Measurements from ENCODE around the gene IL20. TPM values are rescaled to one million over a fixed set of nuclear protein-coding genes. Genes with fewer than 3 reads are reported as not detected.

The IL20 gene
- total and polyA plus RNA-seq, 2 experiments from 2014 or later, result not detected

DNA sequence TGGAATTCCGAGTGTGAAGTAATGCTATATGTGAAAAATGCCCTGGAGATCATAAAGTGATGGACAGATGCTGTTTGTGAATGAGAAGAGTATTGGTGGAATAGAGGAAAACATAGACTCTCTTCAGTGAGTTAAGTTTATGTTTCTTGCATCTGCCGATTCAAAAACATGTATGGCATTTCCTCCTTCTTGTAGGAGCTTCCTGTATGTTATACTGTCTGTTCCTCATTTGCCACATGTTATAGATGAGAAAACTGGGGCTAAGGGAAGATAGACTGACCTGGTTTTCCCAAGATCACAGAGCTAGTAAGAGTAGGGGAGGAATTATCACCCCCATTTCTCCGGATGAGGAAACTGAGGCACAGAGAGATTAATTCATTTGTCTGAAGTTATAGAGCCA lies 41.1 kb upstream of the IL20 start:
- Histone ChIP-seq H3K4me3 (no peak overlapping the region), H3F3A (ENCODE audit: insufficient read depth) (no peaks in the 10 kb centered on the region), H3K9me2 (ENCODE audit: insufficient read depth) (no peaks in the 10 kb centered on the region), H3K27ac (no peak overlapping the region), H4K20me1 (ENCODE audit: insufficient read depth) (no peaks in the 10 kb centered on the region), H3K79me2 (ENCODE audit: insufficient read depth) (no peaks in the 10 kb centered on the region), H3K36me3 (ENCODE audit: low read depth) (no peaks in the 10 kb centered on the region), H3K27me3 (replicated peaks; ENCODE audit: insufficient read depth) (no peaks in the 10 kb centered on the region), H2AFZ (peak overlapping the region; percentile 45), H3K4me2 (ENCODE audit: unreplicated experiment) (no peak overlapping the region), H3K9me3 (ENCODE audit: low read depth) (no peaks in the 10 kb centered on the region), H3K4me1 (ENCODE audit: insufficient read depth) (peaks cover 8% of the 10 kb centered on the region; the same call in 1 of the 2 replicates), H3K9ac (no peak overlapping the region)
- DNase-seq, result no peak
- in situ Hi-C loops (cut with MboI), result no loop called here
- TF ChIP-seq EZH2phosphoT487 (IDR thresholded peaks at IDR 0.05; ENCODE audit: insufficient read depth, low read depth), result no peak
- TF ChIP-seq EZH2 (IDR thresholded peaks at IDR 0.05; ENCODE audit: insufficient read depth, poor library complexity, severe bottlenecking), result no peak
- 20 to 21% methylated on average over 3 of the region's 3 CpGs for WGBS, 2 experiments (ENCODE audit: low coverage in 1 of 2, low lambda C conversion rate in 2 of 2, missing lambda C conversion rate in 2 of 2)

DNA sequence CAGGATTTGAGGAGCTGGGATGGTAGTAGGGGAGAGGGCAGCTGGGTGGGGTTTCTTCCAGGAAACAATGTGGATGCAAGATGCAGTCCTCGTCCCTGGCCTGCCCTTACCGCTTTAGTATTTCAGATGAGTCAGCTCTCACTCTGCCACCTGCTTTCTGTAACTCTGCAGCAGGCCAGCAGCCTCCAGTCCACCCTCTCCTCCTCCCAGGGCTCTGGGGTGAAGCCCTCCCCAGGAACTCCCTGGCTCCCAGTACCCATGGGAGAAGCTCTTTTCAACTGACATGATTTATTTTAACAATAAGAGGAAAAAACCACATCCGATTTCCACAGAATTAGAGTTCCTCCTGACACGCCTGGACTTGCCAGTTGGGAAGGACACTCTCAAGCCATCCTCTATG lies 39.0 kb upstream of the IL20 start:
- no peak overlapping the region for H3K4me3 ChIP-seq
- no peak overlapping the region for H3K4me2 ChIP-seq (ENCODE audit: unreplicated experiment)
- no peaks in the 10 kb centered on the region for H3K27me3 ChIP-seq (replicated peaks; ENCODE audit: insufficient read depth)
- H3K27ac ChIP-seq, result no peak overlapping the region
- H3F3A ChIP-seq (ENCODE audit: insufficient read depth), result no peaks in the 10 kb centered on the region
- H2AFZ ChIP-seq, result no peak overlapping the region
- no peaks in the 10 kb centered on the region for H3K79me2 ChIP-seq (ENCODE audit: insufficient read depth)
- H3K9me2 ChIP-seq (ENCODE audit: insufficient read depth), result no peaks in the 10 kb centered on the region
- H3K9ac ChIP-seq, result no peak overlapping the region
- H4K20me1 ChIP-seq (ENCODE audit: insufficient read depth), result no peaks in the 10 kb centered on the region
- H3K36me3 ChIP-seq (ENCODE audit: low read depth), result no peaks in the 10 kb centered on the region
- WGBS, 2 experiments (ENCODE audit: low coverage in 1 of 2, low lambda C conversion rate in 2 of 2, missing lambda C conversion rate in 2 of 2), result 36 to 40% methylated on average over 4 of the region's 4 CpGs
- H3K9me3 ChIP-seq (ENCODE audit: low read depth), result no peaks in the 10 kb centered on the region
- TF ChIP-seq EZH2 (IDR thresholded peaks at IDR 0.05; ENCODE audit: insufficient read depth, poor library complexity, severe bottlenecking) (no peak), EZH2phosphoT487 (IDR thresholded peaks at IDR 0.05; ENCODE audit: insufficient read depth, low read depth) (no peak)
- H3K4me1 ChIP-seq (ENCODE audit: insufficient read depth), result peaks cover 8% of the 10 kb centered on the region; the same call in 1 of the 2 replicates
- no peak for DNase-seq
- in situ Hi-C loops (cut with MboI), result no loop called here

DNA sequence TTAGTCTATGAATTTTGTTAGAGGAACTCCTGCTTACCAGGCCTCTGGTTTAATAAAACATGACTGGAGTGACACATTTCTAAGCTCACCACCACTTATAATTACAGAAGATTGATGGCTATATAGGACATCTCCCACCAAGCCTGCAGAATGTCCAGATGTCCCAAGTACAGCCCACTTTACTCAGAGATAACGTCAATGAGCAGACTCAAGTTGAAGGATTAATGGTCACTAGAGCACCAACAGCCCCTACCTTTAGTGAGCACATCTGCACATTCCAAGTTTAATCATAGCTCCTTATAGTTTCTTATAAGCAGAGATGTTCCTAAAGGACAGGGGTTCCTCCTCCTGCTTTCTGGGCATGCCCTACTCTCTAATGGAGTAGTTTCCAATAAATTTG lies 37.4 kb upstream of the IL20 start:
- no peak overlapping the region for H2AFZ ChIP-seq
- 100% methylated on average over 1 of the region's 1 CpG for WGBS, 2 experiments (ENCODE audit: low coverage in 1 of 2, low lambda C conversion rate in 2 of 2, missing lambda C conversion rate in 2 of 2)
- no peak for TF ChIP-seq EZH2 (IDR thresholded peaks at IDR 0.05; ENCODE audit: insufficient read depth, poor library complexity, severe bottlenecking)
- TF ChIP-seq EZH2phosphoT487 (IDR thresholded peaks at IDR 0.05; ENCODE audit: insufficient read depth, low read depth), result no peak

DNA sequence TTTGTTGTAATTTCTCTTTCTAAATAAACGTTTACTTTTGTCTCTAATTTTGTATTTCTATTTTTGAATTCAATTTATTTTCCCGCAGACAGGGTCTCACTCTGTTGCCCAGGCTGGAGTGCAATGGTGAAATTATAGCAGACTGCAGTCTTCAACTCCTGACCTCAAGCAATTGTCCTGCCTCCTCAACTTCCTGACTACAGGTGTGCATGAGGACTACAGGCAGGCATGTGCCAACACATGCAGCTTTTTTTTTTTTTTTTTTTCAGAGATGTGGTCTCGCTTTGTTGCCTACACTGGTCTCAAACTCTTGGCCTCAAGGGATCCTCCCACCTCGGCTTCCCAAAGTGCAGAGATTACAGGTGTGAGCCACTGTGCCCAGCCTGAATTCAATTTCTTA lies 36.7 kb upstream of the IL20 start:
- H3K4me1 ChIP-seq (ENCODE audit: insufficient read depth), result peaks cover 7% of the 10 kb centered on the region; the same call in 1 of the 2 replicates
- H3K27me3 ChIP-seq (replicated peaks; ENCODE audit: insufficient read depth), result no peaks in the 10 kb centered on the region; the same call in none of the 2 replicates
- no peaks in the 10 kb centered on the region for H3F3A ChIP-seq (ENCODE audit: insufficient read depth)
- H3K9me2 ChIP-seq (ENCODE audit: insufficient read depth), result no peaks in the 10 kb centered on the region
- H3K27ac ChIP-seq, result no peak overlapping the region
- no peak overlapping the region for H3K4me3 ChIP-seq
- no peak overlapping the region for H3K9ac ChIP-seq
- H3K79me2 ChIP-seq (ENCODE audit: insufficient read depth), result no peaks in the 10 kb centered on the region
- H3K9me3 ChIP-seq (ENCODE audit: low read depth), result no peaks in the 10 kb centered on the region
- no peaks in the 10 kb centered on the region for H3K36me3 ChIP-seq (ENCODE audit: low read depth)
- in situ Hi-C loops (cut with MboI), result no loop called here
- no peak for DNase-seq
- no peak overlapping the region for H3K4me2 ChIP-seq (ENCODE audit: unreplicated experiment)
- H2AFZ ChIP-seq, result no peak overlapping the region
- H4K20me1 ChIP-seq (ENCODE audit: insufficient read depth), result no peaks in the 10 kb centered on the region
- TF ChIP-seq EZH2phosphoT487 (IDR thresholded peaks at IDR 0.05; ENCODE audit: insufficient read depth, low read depth), result no peak
- no peak for TF ChIP-seq EZH2 (IDR thresholded peaks at IDR 0.05; ENCODE audit: insufficient read depth, poor library complexity, severe bottlenecking)
- WGBS, 2 experiments (ENCODE audit: low coverage in 1 of 2, low lambda C conversion rate in 2 of 2, missing lambda C conversion rate in 2 of 2), result 54 to 62% methylated on average over 4 of the region's 4 CpGs

More for the DNA sequence above, 37.4 kb upstream of the IL20 start:
- Histone ChIP-seq H3F3A (ENCODE audit: insufficient read depth) (no peaks in the 10 kb centered on the region), H3K9ac (no peak overlapping the region), H3K4me1 (ENCODE audit: insufficient read depth) (peaks cover 8% of the 10 kb centered on the region; the same call in 1 of the 2 replicates), H3K27ac (no peak overlapping the region), H3K4me3 (no peak overlapping the region), H4K20me1 (ENCODE audit: insufficient read depth) (no peaks in the 10 kb centered on the region), H3K4me2 (ENCODE audit: unreplicated experiment) (no peak overlapping the region), H3K36me3 (ENCODE audit: low read depth) (no peaks in the 10 kb centered on the region), H3K79me2 (ENCODE audit: insufficient read depth) (no peaks in the 10 kb centered on the region), H3K9me2 (ENCODE audit: insufficient read depth) (no peaks in the 10 kb centered on the region), H3K9me3 (ENCODE audit: low read depth) (no peaks in the 10 kb centered on the region), H3K27me3 (replicated peaks; ENCODE audit: insufficient read depth) (no peaks in the 10 kb centered on the region; the same call in 1 of the 2 replicates)
- DNase-seq, result no peak
- in situ Hi-C loops (cut with MboI), result no loop called here

DNA sequence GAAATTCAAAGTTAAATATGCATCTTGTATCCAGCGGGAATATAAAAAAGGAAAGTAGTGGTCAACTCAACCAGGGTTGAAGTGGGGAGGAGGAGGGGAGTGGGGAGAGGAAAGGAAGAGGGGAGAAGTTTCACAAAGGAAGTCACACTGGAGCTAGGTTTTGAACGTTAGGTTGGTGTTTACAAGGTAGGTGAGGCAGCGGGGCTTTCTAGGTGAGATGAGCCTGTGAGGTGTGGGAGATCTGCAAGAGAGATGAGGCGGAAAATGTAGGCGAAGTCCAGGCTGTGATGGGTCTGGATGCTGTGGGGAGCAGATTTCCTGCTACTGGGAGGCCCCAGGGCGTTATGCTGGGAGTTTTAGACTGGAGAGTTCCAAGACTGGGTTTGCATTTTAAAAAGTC lies 36.1 kb upstream of the IL20 start:
- in situ Hi-C loops (cut with MboI), result no loop called here
- Histone ChIP-seq H3F3A (ENCODE audit: insufficient read depth) (no peaks in the 10 kb centered on the region), H3K27ac (no peak overlapping the region), H3K4me1 (ENCODE audit: insufficient read depth) (peaks cover 2% of the 10 kb centered on the region; the same call in 1 of the 2 replicates), H3K9me3 (ENCODE audit: low read depth) (no peaks in the 10 kb centered on the region), H3K4me2 (ENCODE audit: unreplicated experiment) (no peak overlapping the region), H4K20me1 (ENCODE audit: insufficient read depth) (no peaks in the 10 kb centered on the region), H3K79me2 (ENCODE audit: insufficient read depth) (no peaks in the 10 kb centered on the region), H3K36me3 (ENCODE audit: low read depth) (no peaks in the 10 kb centered on the region), H2AFZ (no peak overlapping the region), H3K9me2 (ENCODE audit: insufficient read depth) (no peaks in the 10 kb centered on the region), H3K27me3 (replicated peaks; ENCODE audit: insufficient read depth) (no peaks in the 10 kb centered on the region; the same call in none of the 2 replicates), H3K4me3 (no peak overlapping the region), H3K9ac (no peak overlapping the region)
- TF ChIP-seq EZH2 (IDR thresholded peaks at IDR 0.05; ENCODE audit: insufficient read depth, poor library complexity, severe bottlenecking), result no peak
- no peak for TF ChIP-seq EZH2phosphoT487 (IDR thresholded peaks at IDR 0.05; ENCODE audit: insufficient read depth, low read depth)
- no peak for DNase-seq
- WGBS, 2 experiments (ENCODE audit: low coverage in 1 of 2, low lambda C conversion rate in 2 of 2, missing lambda C conversion rate in 2 of 2), result 71 to 80% methylated on average over 6 of the region's 6 CpGs
